GM18861 (cell line): ENCODE data around the gene KMT2D.

Experiments used
- ATAC-seq: cut with Tn5 transposase; IDR thresholded peaks from one replicate; pipeline ENCODE4 v1.9.1; 2021; ENCODE audit not compliant: unreplicated experiment

KMT2D gene

DNA sequence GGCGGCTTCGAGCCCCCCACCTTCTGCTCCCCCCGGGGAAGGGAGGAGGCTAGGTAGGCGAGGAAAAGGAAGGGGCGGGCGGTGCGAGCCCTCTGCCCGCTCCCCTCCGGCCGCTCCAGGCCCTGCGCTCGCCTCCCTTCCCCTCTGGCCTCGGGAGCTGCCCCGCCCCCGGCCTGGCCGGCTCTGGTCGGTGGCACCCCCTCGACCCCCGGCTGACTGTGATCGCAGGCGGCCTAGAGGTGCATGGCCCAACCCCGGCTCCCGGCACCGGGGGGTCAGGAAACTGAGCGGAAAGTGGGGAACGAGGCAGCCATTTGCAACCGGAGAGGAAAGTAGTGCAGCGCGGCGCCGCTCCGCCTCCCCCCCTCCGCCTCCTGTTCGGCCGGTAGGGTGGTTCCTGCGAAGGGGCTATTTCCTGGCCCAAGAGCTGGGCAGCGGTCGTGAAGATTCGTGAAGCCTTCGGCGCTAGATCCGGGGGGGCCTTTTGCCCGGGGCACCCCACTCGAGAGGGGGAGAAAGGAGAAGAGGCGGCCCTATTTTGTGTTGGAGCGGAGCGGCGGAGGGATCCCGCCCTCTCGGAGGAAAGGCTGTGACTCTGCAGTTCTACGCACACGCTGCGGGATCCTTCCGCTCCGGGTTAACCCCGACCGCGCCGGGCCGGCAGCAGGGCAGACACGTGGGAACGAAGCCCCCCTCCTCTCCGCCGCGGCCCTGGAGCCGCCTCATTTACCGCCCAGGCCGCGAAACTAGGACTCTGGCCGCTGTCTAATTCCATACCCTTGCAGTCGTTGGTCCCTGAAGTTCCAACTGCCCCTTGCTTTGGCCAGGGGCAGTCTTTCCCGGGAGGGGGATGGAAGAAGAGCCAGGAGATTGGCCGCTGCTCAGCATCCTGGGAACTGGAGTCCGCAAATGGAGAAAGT, at the start of gene KMT2D:
KMT2D (minus strand) TSS at position 558 of the 920 bp plus-strand sequence. CDS start 5,470 bp downstream, outside the sequence.
- ATAC-seq, result no peak

GRCh38 chr12:49109641-49110463, 49.3 kb upstream of the KMT2D start:
- no peak for ATAC-seq

GRCh38 chr12:49108958-49109404, 48.4 kb upstream of the KMT2D start:
- ATAC-seq, result no peak

DNA sequence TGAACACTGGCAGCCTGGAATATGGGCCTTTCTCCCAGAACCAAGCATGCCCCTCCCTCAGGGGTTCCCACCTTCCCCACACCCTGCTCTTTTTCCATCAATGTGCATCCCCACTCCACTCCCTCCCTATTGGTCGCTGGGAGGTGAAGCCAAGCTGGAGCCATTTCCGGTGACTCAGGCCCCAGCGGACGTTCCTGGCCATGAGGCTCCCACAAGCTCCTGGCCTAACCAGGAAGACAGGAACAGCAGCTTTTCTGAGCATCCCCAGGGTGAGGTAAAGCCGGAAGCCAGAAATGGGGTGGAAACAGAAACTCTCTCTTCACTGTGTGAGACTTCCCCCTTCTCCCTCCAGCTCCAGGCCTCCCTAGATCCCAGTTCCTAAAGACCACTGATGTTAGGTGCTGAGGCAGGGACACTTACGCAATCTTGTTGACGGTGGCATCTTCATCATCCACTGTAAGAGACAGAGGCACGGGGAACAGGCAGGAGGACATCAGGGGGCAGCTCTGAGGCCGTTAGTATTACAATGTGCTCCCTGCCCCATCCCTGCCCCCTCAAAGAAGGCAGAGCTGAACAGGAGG, 45.0 kb upstream of the KMT2D start:
- ATAC-seq, result no peak

- ATAC-seq, result no peak
Measured at GRCh38 chr12:49104822-49105221, 44.2 kb upstream of the KMT2D start.

DNA sequence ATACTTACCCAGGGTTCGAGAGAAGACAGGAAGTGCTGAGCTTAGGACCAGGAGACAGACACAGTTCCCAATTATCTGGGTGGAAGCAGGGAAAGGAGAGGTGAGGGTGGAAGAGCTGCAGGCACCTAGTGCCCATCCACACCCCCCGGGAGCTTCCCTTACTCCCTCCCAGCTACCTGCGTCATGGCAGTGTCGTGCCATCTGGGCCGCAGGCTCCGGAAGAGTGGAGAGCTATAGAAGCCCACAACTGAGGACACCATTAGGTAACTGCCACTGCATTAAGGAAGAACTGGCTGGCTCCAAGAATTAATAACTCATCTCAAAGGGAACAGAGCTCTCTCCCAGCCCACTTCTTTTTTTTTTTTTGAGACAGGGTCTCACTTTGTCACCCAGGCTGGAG, 39.8 kb upstream of the KMT2D start:
- no peak for ATAC-seq

DNA sequence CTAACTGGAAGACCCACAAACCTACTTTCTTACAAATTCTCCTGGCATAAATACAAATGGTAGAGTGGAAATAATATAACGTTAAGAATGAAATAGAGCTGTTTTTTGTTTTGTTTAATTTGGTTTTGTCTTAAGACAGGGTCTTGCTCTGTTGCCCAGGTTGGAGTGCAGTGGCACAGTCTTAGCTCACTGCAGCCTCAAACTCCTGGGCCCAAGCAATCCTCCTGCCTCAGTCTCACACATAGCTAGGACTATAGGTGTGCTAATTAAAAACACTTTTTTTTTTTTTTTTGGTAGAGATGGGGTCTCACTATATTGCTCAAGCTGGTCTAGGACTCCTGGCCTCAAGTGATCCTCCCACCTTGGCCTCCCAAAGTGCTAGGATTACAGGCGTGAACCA, 38.1 kb upstream of the KMT2D start:
- no peak for ATAC-seq

DNA sequence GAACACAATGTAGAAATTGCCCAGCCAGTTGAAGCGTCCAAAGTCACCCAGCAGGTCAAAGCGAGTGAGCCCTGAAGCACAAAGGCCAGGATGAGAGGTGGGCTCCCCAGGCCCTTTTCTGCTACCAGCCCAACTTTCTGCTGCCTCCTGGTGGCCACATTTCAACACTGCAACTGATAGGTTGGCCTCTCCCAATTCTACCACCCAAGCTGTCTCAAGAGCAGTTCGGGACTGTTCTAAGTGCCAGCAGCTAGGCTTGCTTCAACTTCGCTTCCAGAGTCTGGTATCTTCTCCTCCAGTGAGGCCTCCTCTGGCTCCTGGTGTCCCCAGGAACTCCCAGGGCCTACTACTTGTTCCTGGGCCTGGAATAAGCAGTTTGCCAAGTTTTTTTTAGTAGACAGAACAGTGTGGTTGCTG, 37.4 kb upstream of the KMT2D start:
- no peak for ATAC-seq

GRCh38 chr12:49097381-49097780, 36.8 kb upstream of the KMT2D start:
- no peak for ATAC-seq

GRCh38 chr12:49094975-49095365, 34.4 kb upstream of the KMT2D start:
- no peak for ATAC-seq

- ATAC-seq, result no peak
Measured at GRCh38 chr12:49094160-49094974, 33.8 kb upstream of the KMT2D start, which contains the start of gene DHH. TSS of gene DHH (minus strand) at chr12:49094801. CDS start at chr12:49094512, 289 bp downstream.

DNA sequence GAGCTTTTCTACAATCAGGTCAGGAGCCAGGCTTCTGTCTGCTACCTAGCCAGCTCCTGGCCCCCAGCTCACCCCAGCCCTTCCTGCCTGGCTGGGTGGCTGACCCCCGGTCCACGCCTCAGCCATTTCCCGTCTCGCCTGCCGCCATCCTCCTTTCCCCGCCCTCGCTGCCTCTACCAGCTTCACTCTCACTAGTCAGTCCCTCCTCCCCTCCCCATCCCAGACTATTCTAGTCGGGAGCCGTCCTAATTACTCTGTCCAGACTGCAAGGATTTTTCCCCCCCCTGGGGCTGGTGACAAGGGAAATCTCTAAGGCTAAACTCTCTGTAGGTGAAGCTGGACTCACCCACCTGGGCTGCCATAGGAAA, 33.2 kb upstream of the KMT2D start:
- no peak for ATAC-seq

DNA sequence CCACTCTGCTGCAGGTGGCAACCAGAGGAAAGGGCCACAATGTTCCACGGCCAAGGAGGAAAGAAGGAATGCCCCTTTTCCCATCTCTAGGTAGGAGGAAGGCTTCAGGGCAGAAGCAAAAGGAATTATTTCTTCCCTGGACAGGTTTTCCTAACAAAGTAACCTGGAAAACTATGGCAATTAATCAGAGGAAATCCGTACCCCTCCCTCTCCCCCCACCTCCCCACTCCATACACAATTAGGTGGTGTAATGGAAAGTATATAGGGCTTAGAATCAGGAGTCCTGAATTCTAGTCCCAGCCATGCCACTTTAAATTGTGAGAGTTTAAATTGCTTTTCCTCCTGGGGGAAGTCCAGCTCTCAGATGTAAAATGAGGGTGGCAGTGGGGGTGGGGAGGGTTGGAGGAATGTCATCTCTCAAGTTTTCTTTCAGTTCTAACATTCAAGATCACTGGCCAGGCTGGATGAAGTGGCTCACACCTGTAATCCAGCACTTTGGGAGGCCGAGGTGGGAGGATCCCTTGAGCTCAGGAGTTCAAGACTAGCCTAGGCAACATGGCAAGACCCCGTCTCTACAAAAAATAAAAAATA, 32.3 kb upstream of the KMT2D start:
- ATAC-seq, result no peak

GRCh38 chr12:49092086-49092815, 31.7 kb upstream of the KMT2D start:
- no peak for ATAC-seq

DNA sequence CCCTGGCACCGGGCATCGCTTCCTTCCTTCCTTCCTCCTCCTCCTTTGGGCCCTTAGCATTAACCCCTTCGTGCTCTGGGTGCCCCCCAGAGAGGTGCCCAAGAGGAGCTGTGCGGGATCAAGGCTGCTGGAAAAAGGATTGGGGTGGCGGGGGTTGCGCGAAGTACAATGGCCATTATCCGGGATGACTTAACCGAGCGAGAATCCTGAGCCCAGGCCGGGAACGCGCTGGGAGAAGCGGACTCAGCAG, 31.2 kb upstream of the KMT2D start:
- no peak for ATAC-seq

DNA sequence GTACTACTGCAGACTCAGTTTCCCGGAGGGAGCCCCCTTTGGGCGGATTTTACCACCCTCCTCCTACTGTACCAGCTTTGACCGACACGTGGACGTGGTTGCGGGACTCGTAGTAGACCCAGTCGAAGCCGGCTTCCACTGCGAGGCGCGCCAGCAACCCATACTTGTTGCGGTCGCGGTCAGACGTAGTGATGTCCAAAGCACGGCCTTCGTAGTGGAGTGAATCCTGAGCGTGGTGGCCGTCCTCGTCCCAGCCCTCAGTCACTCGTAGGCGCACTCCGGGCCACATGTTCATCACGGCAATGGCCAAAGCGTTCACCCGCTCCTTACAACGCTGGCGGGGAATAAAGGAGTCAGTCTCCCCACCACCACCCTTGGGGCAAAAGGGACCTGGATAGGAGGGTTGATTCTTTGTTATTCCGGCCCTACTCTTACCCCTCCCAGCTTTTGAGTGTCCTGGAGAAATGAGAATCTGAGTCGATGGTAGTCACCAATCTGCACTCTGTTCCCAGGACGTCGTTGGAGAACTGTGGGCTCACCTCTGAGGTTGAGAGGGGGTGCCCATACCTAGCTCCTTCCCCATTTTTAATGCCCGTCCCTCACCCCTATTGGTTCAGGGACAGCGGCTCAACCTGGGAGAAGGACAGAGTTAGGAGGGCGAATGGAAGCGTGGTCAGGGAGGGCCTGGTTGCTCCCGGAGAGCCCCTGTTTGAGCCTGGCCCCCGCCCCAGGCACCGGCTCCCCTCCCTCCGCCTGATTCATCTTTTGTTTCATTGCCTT, 30.7 kb upstream of the KMT2D start:
- ATAC-seq, result no peak

GRCh38 chr12:49089821-49090773, 29.5 kb upstream of the KMT2D start:
- no peak for ATAC-seq

- ATAC-seq, result no peak
Measured at GRCh38 chr12:49088932-49089330, 28.3 kb upstream of the KMT2D start.
